ENCODE data around the gene SIN3B. TPM values are rescaled to one million over a fixed set of nuclear protein-coding genes. Genes with fewer than 3 reads are reported as not detected.

Gene SIN3B
- total RNA-seq, 2 donors from 2014 or later, result 57.9 to 79.8 TPM

DNA sequence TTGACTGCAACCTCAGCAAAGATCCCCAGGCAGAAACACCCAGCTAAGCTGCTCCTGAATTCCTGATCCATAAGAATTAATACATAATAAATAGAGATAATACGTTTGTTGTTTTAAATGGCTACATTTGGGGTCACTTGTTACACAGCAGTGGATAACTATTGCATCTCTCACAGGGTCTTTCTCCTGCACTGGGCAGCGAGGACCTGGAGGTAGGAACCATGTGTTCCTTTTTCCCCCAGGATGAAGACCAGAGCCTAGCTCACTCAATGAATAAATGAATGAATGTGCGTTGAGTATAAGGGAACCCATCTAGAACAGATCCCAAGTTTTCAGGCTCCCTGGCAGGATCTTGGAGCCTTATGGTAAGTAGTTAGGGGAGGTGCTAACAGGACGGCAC is 90.3 kb downstream of the SIN3B start:
- Histone ChIP-seq H3K4me1 (ENCODE audit: control insufficient read depth in 1 of 2, low read depth in 2 of 2) (no peaks in the 10 kb centered on the region), H3K27me3 (replicated peaks; ENCODE audit: insufficient read depth) (no peaks in the 10 kb centered on the region), H3K4me3 (no peak overlapping the region), H3K9me3 (peaks cover 4% of the 10 kb centered on the region), H3K27ac (no peak overlapping the region), H3K36me3 (no peaks in the 10 kb centered on the region)
- TF ChIP-seq CTCF (IDR thresholded peaks at IDR 0.05), result no peak
- DNase-seq (ENCODE audit: low spot score) (no peak), ATAC-seq (ENCODE audit: insufficient number of reproducible peaks, low FRiP score, low read depth) (no peak)

DNA sequence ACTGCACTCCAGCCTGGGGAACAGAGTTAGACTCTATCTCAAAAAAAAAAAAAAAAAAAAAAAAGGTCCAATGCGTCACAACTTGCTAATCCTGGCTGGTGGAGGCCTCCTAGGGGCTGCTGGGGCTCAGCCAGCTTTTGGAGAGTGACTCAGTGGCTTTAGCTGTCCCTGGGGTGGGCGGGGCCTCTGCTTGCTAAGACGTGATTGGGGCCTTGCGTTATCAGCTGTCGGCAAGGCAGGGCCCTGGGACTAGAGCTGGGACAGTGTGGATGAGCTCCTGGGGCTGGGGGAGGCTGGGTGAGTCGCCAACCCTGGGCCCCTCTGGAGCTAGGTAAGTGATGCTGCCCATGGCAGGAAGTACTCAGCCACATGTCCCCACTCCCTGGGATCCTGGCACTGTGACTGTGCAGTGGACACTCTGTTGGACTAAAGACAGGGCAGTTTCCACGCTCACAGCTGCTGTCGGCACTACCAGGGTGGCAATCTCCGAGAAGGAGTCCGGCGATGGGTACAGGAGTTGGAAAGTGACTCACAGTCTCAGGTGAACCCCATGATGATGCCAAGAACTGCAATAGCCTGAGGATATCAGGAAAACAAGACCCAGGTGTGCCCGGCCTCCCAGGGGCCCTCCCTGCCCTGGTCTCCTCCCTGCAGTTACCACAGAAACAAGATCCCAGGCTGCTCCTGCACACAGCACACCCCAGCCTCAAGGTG is 91.8 kb downstream of the SIN3B start:
- Histone ChIP-seq H3K27me3 (replicated peaks; ENCODE audit: insufficient read depth) (no peaks in the 10 kb centered on the region), H3K4me3 (no peak overlapping the region), H3K27ac (no peak overlapping the region), H3K9me3 (peaks cover 3% of the 10 kb centered on the region), H3K4me1 (ENCODE audit: control insufficient read depth in 1 of 2, low read depth in 2 of 2) (no peaks in the 10 kb centered on the region), H3K36me3 (no peaks in the 10 kb centered on the region)
- DNase-seq (ENCODE audit: low spot score), result no peak
- no peak for TF ChIP-seq CTCF (IDR thresholded peaks at IDR 0.05)
- no peak for ATAC-seq (ENCODE audit: insufficient number of reproducible peaks, low FRiP score, low read depth)

- H3K27ac ChIP-seq, result no peak overlapping the region
- H3K36me3 ChIP-seq, result no peaks in the 10 kb centered on the region
- ATAC-seq (ENCODE audit: insufficient number of reproducible peaks, low FRiP score, low read depth), result no peak
- TF ChIP-seq CTCF (IDR thresholded peaks at IDR 0.05), result no peak
- H3K4me1 ChIP-seq (ENCODE audit: control insufficient read depth in 1 of 2, low read depth in 2 of 2), result no peaks in the 10 kb centered on the region
- DNase-seq (ENCODE audit: low spot score), result no peak
- no peaks in the 10 kb centered on the region for H3K27me3 ChIP-seq (replicated peaks; ENCODE audit: insufficient read depth)
- H3K9me3 ChIP-seq, result peaks cover 3% of the 10 kb centered on the region
- no peak overlapping the region for H3K4me3 ChIP-seq
Observed at GRCh38 chr19:16921766-16922591, 92.8 kb downstream of the SIN3B start.

GRCh38 chr19:16922592-16922934 is 93.4 kb downstream of the SIN3B start:
- no peak for ATAC-seq (ENCODE audit: insufficient number of reproducible peaks, low FRiP score, low read depth)
- peaks cover 3% of the 10 kb centered on the region for H3K9me3 ChIP-seq
- no peak overlapping the region for H3K27ac ChIP-seq
- DNase-seq (ENCODE audit: low spot score), result no peak
- H3K4me3 ChIP-seq, result no peak overlapping the region
- no peaks in the 10 kb centered on the region for H3K36me3 ChIP-seq
- no peak for TF ChIP-seq CTCF (IDR thresholded peaks at IDR 0.05)
- no peaks in the 10 kb centered on the region for H3K27me3 ChIP-seq (replicated peaks; ENCODE audit: insufficient read depth)
- H3K4me1 ChIP-seq (ENCODE audit: control insufficient read depth in 1 of 2, low read depth in 2 of 2), result no peaks in the 10 kb centered on the region

- ATAC-seq (ENCODE audit: insufficient number of reproducible peaks, low FRiP score, low read depth), result no peak
- no peak for DNase-seq (ENCODE audit: low spot score)
- Histone ChIP-seq H3K4me3 (no peak overlapping the region), H3K27me3 (replicated peaks; ENCODE audit: insufficient read depth) (no peaks in the 10 kb centered on the region), H3K9me3 (peaks cover 3% of the 10 kb centered on the region), H3K36me3 (no peaks in the 10 kb centered on the region), H3K4me1 (ENCODE audit: control insufficient read depth in 1 of 2, low read depth in 2 of 2) (no peaks in the 10 kb centered on the region), H3K27ac (no peak overlapping the region)
- TF ChIP-seq CTCF (IDR thresholded peaks at IDR 0.05), result no peak
Observed at GRCh38 chr19:16922949-16923348, 93.8 kb downstream of the SIN3B start.
